Measurements from ENCODE around the gene ROMO1. TPM values are rescaled to one million over a fixed set of nuclear protein-coding genes. Genes with fewer than 3 reads are reported as not detected.

Gene ROMO1
- total RNA-seq, 1 experiment from 2014 or later: 230 TPM

DNA sequence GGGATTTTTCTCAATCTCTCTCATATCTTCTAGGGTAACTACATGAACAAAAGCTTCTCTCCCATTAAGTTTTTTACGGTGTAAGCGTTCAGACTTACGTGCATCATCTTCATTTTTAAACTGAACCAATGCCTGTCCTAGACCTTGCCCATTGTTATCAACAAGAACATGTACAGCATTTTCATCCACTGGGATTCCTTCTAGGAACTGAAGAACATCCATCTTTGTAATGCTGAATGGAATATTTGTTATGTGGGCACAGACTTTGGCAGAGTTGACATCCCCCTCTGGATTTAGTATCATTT lies 45.8 kb upstream of the ROMO1 start:
- TF ChIP-seq, protein P1, sequence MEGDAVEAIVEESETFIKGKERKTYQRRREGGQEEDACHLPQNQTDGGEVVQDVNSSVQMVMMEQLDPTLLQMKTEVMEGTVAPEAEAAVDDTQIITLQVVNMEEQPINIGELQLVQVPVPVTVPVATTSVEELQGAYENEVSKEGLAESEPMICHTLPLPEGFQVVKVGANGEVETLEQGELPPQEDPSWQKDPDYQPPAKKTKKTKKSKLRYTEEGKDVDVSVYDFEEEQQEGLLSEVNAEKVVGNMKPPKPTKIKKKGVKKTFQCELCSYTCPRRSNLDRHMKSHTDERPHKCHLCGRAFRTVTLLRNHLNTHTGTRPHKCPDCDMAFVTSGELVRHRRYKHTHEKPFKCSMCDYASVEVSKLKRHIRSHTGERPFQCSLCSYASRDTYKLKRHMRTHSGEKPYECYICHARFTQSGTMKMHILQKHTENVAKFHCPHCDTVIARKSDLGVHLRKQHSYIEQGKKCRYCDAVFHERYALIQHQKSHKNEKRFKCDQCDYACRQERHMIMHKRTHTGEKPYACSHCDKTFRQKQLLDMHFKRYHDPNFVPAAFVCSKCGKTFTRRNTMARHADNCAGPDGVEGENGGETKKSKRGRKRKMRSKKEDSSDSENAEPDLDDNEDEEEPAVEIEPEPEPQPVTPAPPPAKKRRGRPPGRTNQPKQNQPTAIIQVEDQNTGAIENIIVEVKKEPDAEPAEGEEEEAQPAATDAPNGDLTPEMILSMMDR (IDR thresholded peaks at IDR 0.05; ENCODE audit: unreplicated experiment): no peak
- no TSS peak for BruUV-seq (replicated peaks)
- Mint-ChIP-seq H3K4me1 (ENCODE audit: low read depth, unreplicated experiment) (peaks cover 8% of the 10 kb centered on the region), H3K4me3 (ENCODE audit: low read depth, unreplicated experiment) (no peak overlapping the region), H3K36me3 (ENCODE audit: insufficient read depth, unreplicated experiment) (peaks cover 40% of the 10 kb centered on the region), H3K9me3 (ENCODE audit: low read depth, unreplicated experiment) (no peaks in the 10 kb centered on the region), H3K27ac (ENCODE audit: unreplicated experiment) (no peak overlapping the region), H3K27me3 (ENCODE audit: unreplicated experiment) (no peaks in the 10 kb centered on the region)
- DNase-seq: no peak
- intact Hi-C loops (cut with micrococcal nuclease; ENCODE audit: unreplicated experiment): no loop called here
- CTCF ChIA-PET: no interaction called here

DNA sequence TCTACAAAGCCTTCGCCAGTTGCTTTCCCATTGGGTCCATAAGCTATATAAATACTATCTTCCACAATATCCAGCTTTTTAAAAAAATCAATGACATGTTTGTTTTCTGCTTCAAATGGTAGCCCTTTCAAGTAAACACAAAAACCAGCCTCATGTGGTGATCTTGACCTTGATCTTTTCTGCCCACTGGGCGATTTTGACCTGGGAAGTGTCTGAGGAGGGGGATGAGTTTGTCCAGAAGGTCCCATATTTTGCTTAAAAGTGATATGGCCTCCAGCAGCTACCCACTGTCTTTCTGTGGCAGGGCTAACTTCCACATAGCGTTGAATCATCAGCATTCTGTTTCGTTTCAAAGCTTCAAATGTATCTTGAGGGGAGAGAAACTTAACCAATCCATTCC lies 45.3 kb upstream of the ROMO1 start:
- peaks cover 39% of the 10 kb centered on the region for H3K36me3 Mint-ChIP-seq (ENCODE audit: insufficient read depth, unreplicated experiment)
- TF ChIP-seq, protein P1 (IDR thresholded peaks at IDR 0.05; ENCODE audit: unreplicated experiment): no peak
- DNase-seq: no peak
- H3K9me3 Mint-ChIP-seq (ENCODE audit: low read depth, unreplicated experiment): no peaks in the 10 kb centered on the region
- CTCF ChIA-PET: no interaction called here
- BruUV-seq (replicated peaks): TSS peak; percentile 2
- intact Hi-C loops (cut with micrococcal nuclease; ENCODE audit: unreplicated experiment): no loop called here
- H3K4me3 Mint-ChIP-seq (ENCODE audit: low read depth, unreplicated experiment): no peak overlapping the region
- no peaks in the 10 kb centered on the region for H3K27me3 Mint-ChIP-seq (ENCODE audit: unreplicated experiment)
- H3K27ac Mint-ChIP-seq (ENCODE audit: unreplicated experiment): no peak overlapping the region
- H3K4me1 Mint-ChIP-seq (ENCODE audit: low read depth, unreplicated experiment): peaks cover 13% of the 10 kb centered on the region

- Mint-ChIP-seq H3K36me3 (ENCODE audit: insufficient read depth, unreplicated experiment) (peaks cover 39% of the 10 kb centered on the region), H3K27ac (ENCODE audit: unreplicated experiment) (no peak overlapping the region), H3K4me1 (ENCODE audit: low read depth, unreplicated experiment) (peaks cover 17% of the 10 kb centered on the region), H3K27me3 (ENCODE audit: unreplicated experiment) (no peaks in the 10 kb centered on the region), H3K9me3 (ENCODE audit: low read depth, unreplicated experiment) (no peaks in the 10 kb centered on the region), H3K4me3 (ENCODE audit: low read depth, unreplicated experiment) (no peak overlapping the region)
- intact Hi-C loops (cut with micrococcal nuclease; ENCODE audit: unreplicated experiment): no loop called here
- TF ChIP-seq, protein P1 (IDR thresholded peaks at IDR 0.05; ENCODE audit: unreplicated experiment): no peak
- BruUV-seq (replicated peaks): no TSS peak
- DNase-seq: no peak
- CTCF ChIA-PET: no interaction called here
These were observed 44.8 kb upstream of the ROMO1 start for GRCh38 chr20:35654415-35654814.

- H3K27ac Mint-ChIP-seq (ENCODE audit: unreplicated experiment): no peak overlapping the region
- BruUV-seq (replicated peaks): no TSS peak
These were observed 41.9 kb upstream of the ROMO1 start for GRCh38 chr20:35657271-35657670.

More at GRCh38 chr20:35657271-35657670, 41.9 kb upstream of the ROMO1 start:
- Mint-ChIP-seq H3K9me3 (ENCODE audit: low read depth, unreplicated experiment) (no peaks in the 10 kb centered on the region), H3K36me3 (ENCODE audit: insufficient read depth, unreplicated experiment) (peaks cover 41% of the 10 kb centered on the region), H3K4me1 (ENCODE audit: low read depth, unreplicated experiment) (peaks cover 41% of the 10 kb centered on the region), H3K4me3 (ENCODE audit: low read depth, unreplicated experiment) (no peak overlapping the region), H3K27me3 (ENCODE audit: unreplicated experiment) (no peaks in the 10 kb centered on the region)
- DNase-seq: no peak
- CTCF ChIA-PET: interaction anchor here (0.7 kb wide), 1 partner anchor 34 kb away, joined by 3 read pairs; no protein-coding TSS in a partner anchor
- intact Hi-C loops (cut with micrococcal nuclease; ENCODE audit: unreplicated experiment): no loop called here
- TF ChIP-seq, protein P1 (IDR thresholded peaks at IDR 0.05; ENCODE audit: unreplicated experiment): no peak

All from Calu3 (cell line).